ENCODE data around the gene SAAL1.

The SAAL1 gene

GRCh38 chr11:18081551-18081950 lies 24.3 kb downstream of the SAAL1 start:
- Histone ChIP-seq H3K9me3 (no peaks in the 10 kb centered on the region), H3K4me1 (ENCODE audit: control insufficient read depth in 1 of 2, insufficient read depth in 1 of 2, low read depth in 1 of 2, low read length in 1 of 2) (peaks cover 10 to 11% of the 10 kb centered on the region in 2 experiments), H3K4me3 (ENCODE audit: low read depth in 1 of 2, low read length in 1 of 2) (no peak overlapping the region), H3K27me3 (no peaks in the 10 kb centered on the region), H3K27ac (no peak overlapping the region), H3K36me3 (no peaks in the 10 kb centered on the region)
- TF ChIP-seq, protein P1, sequence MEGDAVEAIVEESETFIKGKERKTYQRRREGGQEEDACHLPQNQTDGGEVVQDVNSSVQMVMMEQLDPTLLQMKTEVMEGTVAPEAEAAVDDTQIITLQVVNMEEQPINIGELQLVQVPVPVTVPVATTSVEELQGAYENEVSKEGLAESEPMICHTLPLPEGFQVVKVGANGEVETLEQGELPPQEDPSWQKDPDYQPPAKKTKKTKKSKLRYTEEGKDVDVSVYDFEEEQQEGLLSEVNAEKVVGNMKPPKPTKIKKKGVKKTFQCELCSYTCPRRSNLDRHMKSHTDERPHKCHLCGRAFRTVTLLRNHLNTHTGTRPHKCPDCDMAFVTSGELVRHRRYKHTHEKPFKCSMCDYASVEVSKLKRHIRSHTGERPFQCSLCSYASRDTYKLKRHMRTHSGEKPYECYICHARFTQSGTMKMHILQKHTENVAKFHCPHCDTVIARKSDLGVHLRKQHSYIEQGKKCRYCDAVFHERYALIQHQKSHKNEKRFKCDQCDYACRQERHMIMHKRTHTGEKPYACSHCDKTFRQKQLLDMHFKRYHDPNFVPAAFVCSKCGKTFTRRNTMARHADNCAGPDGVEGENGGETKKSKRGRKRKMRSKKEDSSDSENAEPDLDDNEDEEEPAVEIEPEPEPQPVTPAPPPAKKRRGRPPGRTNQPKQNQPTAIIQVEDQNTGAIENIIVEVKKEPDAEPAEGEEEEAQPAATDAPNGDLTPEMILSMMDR (IDR thresholded peaks at IDR 0.05) = no peak

GRCh38 chr11:18080451-18080850 lies 25.4 kb downstream of the SAAL1 start:
- no peak overlapping the region for H3K4me3 ChIP-seq (ENCODE audit: low read depth in 1 of 2, low read length in 1 of 2)
- no peaks in the 10 kb centered on the region for H3K9me3 ChIP-seq
- H3K27me3 ChIP-seq = no peaks in the 10 kb centered on the region
- TF ChIP-seq, protein P1 (IDR thresholded peaks at IDR 0.05) = no peak
- H3K36me3 ChIP-seq = no peaks in the 10 kb centered on the region
- H3K4me1 ChIP-seq (ENCODE audit: control insufficient read depth in 1 of 2, insufficient read depth in 1 of 2, low read depth in 1 of 2, low read length in 1 of 2) = peaks cover 10 to 11% of the 10 kb centered on the region in 2 experiments
- H3K27ac ChIP-seq = no peak overlapping the region

DNA sequence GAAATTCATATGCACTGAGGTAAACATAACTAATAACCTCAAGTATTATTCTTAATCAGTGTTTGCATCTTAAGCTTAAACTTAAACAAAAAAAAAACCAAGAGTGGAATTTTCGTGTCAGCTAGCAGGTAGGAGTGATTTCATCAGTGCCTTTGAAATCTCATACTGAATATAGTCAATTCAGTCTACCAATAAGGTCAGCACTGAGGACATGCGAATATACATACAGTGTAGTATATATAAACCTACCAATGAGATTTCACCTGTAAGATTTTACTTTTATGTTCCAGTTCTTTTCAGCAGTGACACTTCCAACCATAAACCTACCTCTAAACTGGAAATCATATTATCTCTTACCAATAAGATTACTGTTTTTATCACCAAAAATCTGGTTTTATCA lies 27.0 kb downstream of the SAAL1 start:
- Histone ChIP-seq H3K27me3 (no peaks in the 10 kb centered on the region), H3K4me3 (ENCODE audit: low read depth in 1 of 2, low read length in 1 of 2) (no peak overlapping the region), H3K4me1 (ENCODE audit: control insufficient read depth in 1 of 2, insufficient read depth in 1 of 2, low read depth in 1 of 2, low read length in 1 of 2) (peaks cover 10 to 11% of the 10 kb centered on the region in 2 experiments), H3K27ac (no peak overlapping the region), H3K9me3 (no peaks in the 10 kb centered on the region), H3K36me3 (no peaks in the 10 kb centered on the region)
- TF ChIP-seq, protein P1 (IDR thresholded peaks at IDR 0.05) = no peak

DNA sequence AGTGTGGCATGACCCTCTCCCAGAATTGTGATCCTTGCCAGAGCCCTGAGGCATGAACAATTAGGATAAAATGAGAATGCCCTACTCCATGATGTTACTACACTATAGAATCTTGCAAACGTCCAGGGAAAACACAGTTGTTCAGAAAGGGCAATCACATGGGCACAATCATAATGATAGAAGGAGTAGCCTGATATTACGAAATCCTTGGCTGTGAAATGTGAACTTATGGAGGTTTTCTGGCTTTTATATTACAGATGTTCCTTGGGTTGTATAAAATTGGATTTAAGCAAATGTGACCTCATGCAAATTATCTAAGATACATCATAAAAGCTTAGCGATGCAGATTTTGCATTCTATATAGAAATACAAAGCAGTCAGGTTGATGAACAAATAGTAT lies 30.4 kb downstream of the SAAL1 start:
- H3K4me1 ChIP-seq (ENCODE audit: control insufficient read depth in 1 of 2, insufficient read depth in 1 of 2, low read depth in 1 of 2, low read length in 1 of 2) = no peaks in the 10 kb centered on the region
- no peaks in the 10 kb centered on the region for H3K27me3 ChIP-seq
- no peak overlapping the region for H3K4me3 ChIP-seq (ENCODE audit: low read depth in 1 of 2, low read length in 1 of 2)
- H3K36me3 ChIP-seq = no peaks in the 10 kb centered on the region
- H3K27ac ChIP-seq = no peak overlapping the region
- TF ChIP-seq, protein P1 (IDR thresholded peaks at IDR 0.05) = no peak
- H3K9me3 ChIP-seq = no peaks in the 10 kb centered on the region

GRCh38 chr11:18071098-18071705 lies 34.7 kb downstream of the SAAL1 start:
- H3K27ac ChIP-seq = no peak overlapping the region
- no peak overlapping the region for H3K4me3 ChIP-seq (ENCODE audit: low read depth in 1 of 2, low read length in 1 of 2)
- no peaks in the 10 kb centered on the region for H3K4me1 ChIP-seq (ENCODE audit: control insufficient read depth in 1 of 2, insufficient read depth in 1 of 2, low read depth in 1 of 2, low read length in 1 of 2)
- no peaks in the 10 kb centered on the region for H3K27me3 ChIP-seq
- no peaks in the 10 kb centered on the region for H3K36me3 ChIP-seq
- TF ChIP-seq, protein P1 (IDR thresholded peaks at IDR 0.05) = no peak
- no peaks in the 10 kb centered on the region for H3K9me3 ChIP-seq
